Trophoblast cell (in vitro differentiated cells and primary cell): ENCODE data around the gene MAPK11.

Experiments
- DNase-seq, 2 donors: peaks; one replicate each; pipeline ENCODE4 v3.0.0-alpha.2; 2016
- H2AFZ ChIP-seq: 2 replicates; pipeline ENCODE4 v1.6.1; 2013; ENCODE audit warnings: low read length, moderate library complexity, mild to moderate bottlenecking; ENCODE audit not compliant: insufficient read depth, poor library complexity
- H2AK5ac ChIP-seq: 2 replicates; pipeline ENCODE4 v1.6.1; 2013; ENCODE audit warnings: mild to moderate bottlenecking, low read length
- H2BK120ac ChIP-seq: 2 replicates; pipeline ENCODE4 v1.6.1; 2013; ENCODE audit warnings: low read length, mild to moderate bottlenecking, moderate library complexity; ENCODE audit not compliant: insufficient read depth, poor library complexity
- H2BK12ac ChIP-seq: 2 replicates; pipeline ENCODE4 v1.6.1; 2013; ENCODE audit warnings: mild to moderate bottlenecking, low read length, moderate library complexity
- H2BK5ac ChIP-seq: 2 replicates; pipeline ENCODE4 v1.6.1; 2013; ENCODE audit warnings: low read length, low read depth, moderate library complexity, mild to moderate bottlenecking; ENCODE audit not compliant: poor library complexity
- H3K14ac ChIP-seq: 2 replicates; pipeline ENCODE4 v1.6.1; 2013; ENCODE audit warnings: mild to moderate bottlenecking, low read length
- H3K18ac ChIP-seq: 2 replicates; pipeline ENCODE4 v1.6.1; 2013; ENCODE audit warnings: mild to moderate bottlenecking, low read length
- H3K23ac ChIP-seq: 2 replicates; pipeline ENCODE4 v1.6.1; 2013; ENCODE audit warnings: low read length
- H3K27ac ChIP-seq: 2 replicates; pipeline ENCODE4 v1.5.1; 2013; ENCODE audit warnings: low read depth, mild to moderate bottlenecking, inconsistent platforms, low read length, moderate library complexity
- H3K27me3 ChIP-seq: 2 replicates; pipeline ENCODE4 v1.6.1; 2013; ENCODE audit warnings: inconsistent platforms, mild to moderate bottlenecking, low read length, moderate library complexity; ENCODE audit not compliant: insufficient read depth
- H3K36me3 ChIP-seq, 2 experiments: 1 replicate in 1 of 2; 2 replicates in 1 of 2; pipeline ENCODE4 v1.6.1; 2013; ENCODE audit warnings: low read length in 2 of 2, mild to moderate bottlenecking in 2 of 2, moderate library complexity in 1 of 2; ENCODE audit not compliant: insufficient read depth in 2 of 2, control insufficient read depth in 1 of 2
- H3K4ac ChIP-seq: 2 replicates; pipeline ENCODE4 v1.6.1; 2013; ENCODE audit warnings: low read depth, mild to moderate bottlenecking, low read length, moderate library complexity
- H3K4me1 ChIP-seq, 2 experiments: 1 replicate in 1 of 2; 2 replicates in 1 of 2; pipeline ENCODE4 v1.6.1; 2013; ENCODE audit warnings: low read length in 2 of 2, mild to moderate bottlenecking in 2 of 2, moderate library complexity in 1 of 2; ENCODE audit not compliant: insufficient read depth in 2 of 2, control insufficient read depth in 1 of 2
- H3K4me2 ChIP-seq: 2 replicates; pipeline ENCODE4 v1.6.1; 2013; ENCODE audit warnings: inconsistent platforms, mild to moderate bottlenecking, low read length, moderate library complexity
- H3K4me3 ChIP-seq: 2 replicates; pipeline ENCODE4 v1.5.1; 2013; ENCODE audit warnings: mild to moderate bottlenecking, low read depth, low read length, inconsistent platforms
- H3K79me1 ChIP-seq: one replicate; pipeline ENCODE4 v1.6.1; 2013; ENCODE audit warnings: low read length
- H3K79me2 ChIP-seq: 2 replicates; pipeline ENCODE4 v1.6.1; 2013; ENCODE audit warnings: low read length, mild to moderate bottlenecking; ENCODE audit not compliant: control insufficient read depth, insufficient read depth, poor library complexity
- H3K9ac ChIP-seq: 2 replicates; pipeline ENCODE4 v1.6.1; 2013; ENCODE audit warnings: mild to moderate bottlenecking, low read length
- H3K9me3 ChIP-seq: 2 replicates; pipeline ENCODE4 v1.6.1; 2013; ENCODE audit warnings: low read depth, mild to moderate bottlenecking, control low read depth, inconsistent platforms, low read length; ENCODE audit not compliant: insufficient read depth
- H4K12ac ChIP-seq: 2 replicates; pipeline ENCODE4 v1.6.1; 2013; ENCODE audit warnings: low read depth, mild to moderate bottlenecking, low read length, moderate library complexity
- H4K8ac ChIP-seq: 2 replicates; pipeline ENCODE4 v1.6.1; 2013; ENCODE audit warnings: low read depth, mild to moderate bottlenecking, low read length, moderate library complexity
- H4K91ac ChIP-seq: one replicate; pipeline ENCODE4 v1.6.1; 2013; ENCODE audit warnings: low read depth, mild to moderate bottlenecking, low read length, moderate library complexity
- WGBS: extraction: QIAGEN DNeasy Blood & Tissue Kit; methylation state at CpG from one replicate; pipeline ENCODE4 v1.1.7; 2013; ENCODE audit warnings: missing lambda C conversion rate; ENCODE audit not compliant: insufficient read length, insufficient coverage; ENCODE audit errors: extremely low coverage; 5-methylcytosine and 5-hydroxymethylcytosine counted together

The MAPK11 gene

GRCh38 chr22:50314455-50315288, 44.5 kb upstream of the MAPK11 start:
- H3K4me1 ChIP-seq, result peaks cover 4 to 6% of the 10 kb centered on the region in 2 experiments
- H3K4ac ChIP-seq, result no peak overlapping the region
- H3K23ac ChIP-seq, result no peak overlapping the region
- H2AFZ ChIP-seq, result no peak overlapping the region
- H3K4me3 ChIP-seq, result no peak overlapping the region
- H2AK5ac ChIP-seq, result no peak overlapping the region
- H3K9me3 ChIP-seq, result no peaks in the 10 kb centered on the region
- WGBS, result no CpG with 5 or more reads among the region's 33 CpGs
- H3K9ac ChIP-seq, result no peak overlapping the region
- H4K12ac ChIP-seq, result no peak overlapping the region
- no peak overlapping the region for H3K18ac ChIP-seq
- H4K8ac ChIP-seq, result no peak overlapping the region
- H2BK120ac ChIP-seq, result no peak overlapping the region
- H2BK5ac ChIP-seq, result no peak overlapping the region
- no peaks in the 10 kb centered on the region for H3K79me2 ChIP-seq
- H3K4me2 ChIP-seq, result no peak overlapping the region
- H2BK12ac ChIP-seq, result no peak overlapping the region
- H3K14ac ChIP-seq, result no peak overlapping the region
- no peak overlapping the region for H4K91ac ChIP-seq
- H3K27ac ChIP-seq, result no peak overlapping the region
- no peaks in the 10 kb centered on the region for H3K36me3 ChIP-seq
- DNase-seq, result peak in 1 of 2 donors; percentile 51
- no peaks in the 10 kb centered on the region for H3K27me3 ChIP-seq
- H3K79me1 ChIP-seq, result no peaks in the 10 kb centered on the region

- Histone ChIP-seq H3K27me3 (no peaks in the 10 kb centered on the region), H3K4me1 (peaks cover 4 to 6% of the 10 kb centered on the region in 2 experiments), H3K36me3 (no peaks in the 10 kb centered on the region), H4K8ac (no peak overlapping the region), H3K14ac (no peak overlapping the region), H2BK120ac (no peak overlapping the region), H3K23ac (no peak overlapping the region), H3K4me2 (no peak overlapping the region), H4K91ac (no peak overlapping the region), H3K9ac (no peak overlapping the region), H3K4ac (no peak overlapping the region), H2BK5ac (no peak overlapping the region), H2AFZ (no peak overlapping the region), H3K79me1 (no peaks in the 10 kb centered on the region), H3K4me3 (no peak overlapping the region), H3K27ac (no peak overlapping the region), H3K9me3 (no peaks in the 10 kb centered on the region), H2AK5ac (no peak overlapping the region), H2BK12ac (no peak overlapping the region), H3K18ac (no peak overlapping the region), H3K79me2 (no peaks in the 10 kb centered on the region), H4K12ac (no peak overlapping the region)
- no CpG with 5 or more reads among the region's 14 CpGs for WGBS
- no peak for DNase-seq
These were observed 43.9 kb upstream of the MAPK11 start for GRCh38 chr22:50314081-50314454.

GRCh38 chr22:50313600-50313999, 43.4 kb upstream of the MAPK11 start:
- Histone ChIP-seq H3K4me3 (no peak overlapping the region), H2BK5ac (no peak overlapping the region), H3K27me3 (no peaks in the 10 kb centered on the region), H4K12ac (no peak overlapping the region), H3K27ac (no peak overlapping the region), H3K4ac (no peak overlapping the region), H2BK120ac (no peak overlapping the region), H3K9me3 (no peaks in the 10 kb centered on the region), H3K14ac (no peak overlapping the region), H2BK12ac (no peak overlapping the region), H4K8ac (no peak overlapping the region), H2AK5ac (no peak overlapping the region), H2AFZ (no peak overlapping the region), H3K79me2 (no peaks in the 10 kb centered on the region), H3K18ac (no peak overlapping the region), H3K4me2 (no peak overlapping the region), H3K4me1 (peaks cover 4 to 6% of the 10 kb centered on the region in 2 experiments), H3K23ac (no peak overlapping the region), H3K9ac (no peak overlapping the region), H3K79me1 (no peaks in the 10 kb centered on the region), H4K91ac (no peak overlapping the region), H3K36me3 (no peaks in the 10 kb centered on the region)
- WGBS, result no CpG with 5 or more reads among the region's 17 CpGs
- no peak for DNase-seq

GRCh38 chr22:50313021-50313420, 42.8 kb upstream of the MAPK11 start:
- Histone ChIP-seq H2BK120ac (no peak overlapping the region), H3K4me3 (no peak overlapping the region), H3K4me1 (peaks cover 10% of the 10 kb centered on the region in 2 experiments), H4K8ac (no peak overlapping the region), H4K12ac (no peak overlapping the region), H3K4ac (no peak overlapping the region), H3K36me3 (no peaks in the 10 kb centered on the region), H2AK5ac (no peak overlapping the region), H3K79me1 (peaks cover 4% of the 10 kb centered on the region), H4K91ac (no peak overlapping the region), H3K4me2 (no peak overlapping the region), H3K27me3 (no peaks in the 10 kb centered on the region), H3K27ac (no peak overlapping the region), H2BK12ac (no peak overlapping the region), H3K23ac (no peak overlapping the region), H2AFZ (no peak overlapping the region), H3K79me2 (no peaks in the 10 kb centered on the region), H3K18ac (no peak overlapping the region), H3K9ac (no peak overlapping the region), H3K14ac (no peak overlapping the region), H3K9me3 (no peaks in the 10 kb centered on the region), H2BK5ac (no peak overlapping the region)
- no CpG with 5 or more reads among the region's 7 CpGs for WGBS
- DNase-seq, result no peak
